Diencephalon (tissue), 1 donor: ENCODE results near the gene GCHFR. TPM values are rescaled to one million over a fixed set of nuclear protein-coding genes. Genes with fewer than 3 reads are reported as not detected.

ENCODE experiments used
- small RNA-seq: library from RNA; depleted of rRNA; stranded (forward); fragments of <200 nt; gene quantifications from one replicate; pipeline ENCODE3, GENCODE V24; 2014
- total RNA-seq: library from RNA; depleted of rRNA; stranded (reverse); fragments of >200 nt; gene quantifications from one replicate; pipeline ENCODE4 v1.2.3, GENCODE V29; 2014

Gene GCHFR
- total RNA-seq, result 18.0 TPM

DNA sequence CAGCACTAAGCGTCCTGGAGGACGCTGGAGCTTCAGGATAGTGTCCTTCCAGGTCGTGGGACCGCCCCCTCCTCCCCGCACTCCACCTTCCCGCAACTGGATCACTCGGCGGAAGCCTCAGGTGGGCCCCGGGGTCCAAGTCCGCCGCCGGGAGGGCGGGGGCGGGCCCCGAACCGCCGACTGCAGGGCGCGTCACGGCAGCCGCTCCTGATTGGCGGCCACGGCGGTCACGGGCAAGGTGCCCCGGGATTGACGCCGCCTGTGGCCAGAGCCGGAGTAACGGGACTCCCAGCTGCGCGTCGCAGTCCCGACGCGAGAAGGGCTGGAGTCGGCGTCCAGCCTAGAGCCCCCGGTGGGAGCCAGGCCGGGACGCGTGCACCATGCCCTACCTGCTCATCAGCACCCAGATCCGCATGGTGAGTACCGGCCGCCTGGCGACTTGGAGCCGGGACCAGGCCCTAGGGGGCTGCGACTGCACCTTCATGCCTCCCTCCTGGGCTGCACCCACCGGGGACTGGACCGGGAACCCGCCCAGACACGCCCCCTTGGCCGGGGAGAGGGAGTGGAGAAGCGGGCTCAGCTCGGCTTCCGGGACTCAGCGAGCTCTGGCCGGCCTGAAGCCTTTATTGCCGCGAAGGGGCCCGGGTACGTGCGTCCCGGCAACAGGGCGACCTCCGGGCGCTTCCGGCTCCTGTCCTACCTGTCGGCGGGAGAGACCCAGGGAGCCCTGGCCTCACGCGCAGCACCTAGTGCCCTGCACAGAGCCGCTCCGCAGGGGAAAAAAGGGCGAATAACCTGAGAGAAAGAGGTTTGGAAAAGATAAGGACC, at the start of gene GCHFR:
TSS of gene GCHFR (plus strand) at position 268 of the 828 bp plus-strand sequence. CDS start at position 381, 113 bp downstream.

GRCh38 chr15:40754883-40755811, 8.7 kb upstream of the GCHFR start, which contains the start of gene RMDN3:
Gene RMDN3, minus strand, starts transcription at chr15:40755254. Its CDS starts 471 bp downstream, at chr15:40754783.

DNA sequence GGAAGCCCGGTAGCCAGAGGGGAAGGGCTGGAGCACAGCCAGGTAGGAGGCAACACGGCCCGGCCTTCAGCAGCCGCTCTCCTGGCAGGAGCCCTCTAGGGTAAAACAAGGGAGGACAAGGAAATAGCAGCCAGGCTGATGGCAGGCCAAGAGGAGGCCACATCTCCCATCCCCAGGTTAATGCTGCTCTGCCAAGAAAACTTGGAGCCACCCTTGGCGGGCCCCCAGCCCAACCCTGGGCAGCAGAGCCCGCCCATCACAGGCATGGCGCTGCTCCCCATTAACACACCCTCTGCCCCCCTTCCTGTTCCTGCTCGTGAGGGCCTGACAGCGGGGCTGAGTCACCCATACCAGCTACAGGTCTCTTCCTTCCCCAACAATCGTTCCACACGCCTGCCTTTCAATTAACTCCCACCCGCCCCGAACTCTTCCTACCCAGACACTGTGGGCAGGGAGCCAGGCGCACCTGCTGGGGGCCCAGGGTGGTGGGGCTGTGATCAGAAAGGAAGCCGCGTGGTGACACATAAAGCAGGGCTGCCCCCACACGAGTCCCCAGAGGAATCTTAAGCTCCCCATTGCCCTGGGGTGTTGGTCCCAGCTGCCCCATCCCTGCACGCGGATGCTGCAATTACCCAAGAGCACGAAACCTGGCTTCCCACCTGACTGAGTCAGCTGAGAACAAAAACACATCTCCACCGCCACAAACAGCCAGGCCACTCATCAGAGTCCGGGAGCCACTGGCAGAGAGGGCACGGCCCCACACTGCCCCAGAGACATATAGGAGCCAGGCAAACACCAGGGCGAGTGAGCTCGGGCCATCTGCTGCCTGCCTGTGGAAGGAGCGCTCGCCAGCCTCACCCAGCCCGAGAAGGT, 5.6 kb downstream of the GCHFR start, which contains the start of gene C15orf62:
TSS of gene C15orf62 (plus strand) at position 707 of the 873 bp plus-strand sequence. CDS start 516 bp downstream, outside the sequence.

GRCh38 chr15:40807028-40807887, 43.4 kb downstream of the GCHFR start, which contains the start of the genes DNAJC17 and ZFYVE19:
Gene DNAJC17, minus strand, starts transcription at chr15:40807473. Its CDS starts 27 bp downstream, at chr15:40807446.
Gene ZFYVE19, plus strand, starts transcription at chr15:40807089. Its CDS starts 501 bp downstream, at chr15:40807590.

Small RNA genes lying within 50 kb of the gene (small RNA-seq; reads per million reads assigned to genes)
- not detected for gene SUMO2P15

Other genes starting within 250 kb of the GCHFR start
- gene CCDC32, start 199.0 kb upstream of the GCHFR start, total RNA-seq, result 25.1 TPM
- 11.8 TPM for gene RPUSD2, start 194.8 kb upstream of the GCHFR start, total RNA-seq
- gene KNL1, start 169.8 kb upstream of the GCHFR start, total RNA-seq, result 12.0 TPM
- gene RAD51, start 68.9 kb upstream of the GCHFR start, total RNA-seq, result 1.8 TPM
- gene RMDN3, start 8.8 kb upstream of the GCHFR start, total RNA-seq, result 21.2 TPM
- gene C15orf62, start 5.9 kb downstream of the GCHFR start, total RNA-seq, result 0.46 TPM
- gene ZFYVE19, start 43.0 kb downstream of the GCHFR start, total RNA-seq, result 22.4 TPM
- gene DNAJC17, start 43.4 kb downstream of the GCHFR start, total RNA-seq, result 12.9 TPM
- gene PPP1R14D, start 64.6 kb downstream of the GCHFR start, total RNA-seq, result not detected
- 6.9 TPM for gene SPINT1, start 80.0 kb downstream of the GCHFR start, total RNA-seq
- gene RHOV, start 110.2 kb downstream of the GCHFR start, total RNA-seq, result 7.4 TPM
- 29.5 TPM for gene VPS18, start 130.4 kb downstream of the GCHFR start, total RNA-seq
- 5.1 TPM for gene DLL4, start 165.3 kb downstream of the GCHFR start, total RNA-seq
- gene CHAC1, start 189.4 kb downstream of the GCHFR start, total RNA-seq, result 6.2 TPM